NCI-H128 (cell line): ENCODE data around the gene PAX5.

ENCODE experiments used
- DNase-seq: peaks from one replicate; lab custom pipeline; 2025; ENCODE audit not compliant: unreplicated experiment; lab: John Stamatoyannopoulos, UW

Gene PAX5

DNA sequence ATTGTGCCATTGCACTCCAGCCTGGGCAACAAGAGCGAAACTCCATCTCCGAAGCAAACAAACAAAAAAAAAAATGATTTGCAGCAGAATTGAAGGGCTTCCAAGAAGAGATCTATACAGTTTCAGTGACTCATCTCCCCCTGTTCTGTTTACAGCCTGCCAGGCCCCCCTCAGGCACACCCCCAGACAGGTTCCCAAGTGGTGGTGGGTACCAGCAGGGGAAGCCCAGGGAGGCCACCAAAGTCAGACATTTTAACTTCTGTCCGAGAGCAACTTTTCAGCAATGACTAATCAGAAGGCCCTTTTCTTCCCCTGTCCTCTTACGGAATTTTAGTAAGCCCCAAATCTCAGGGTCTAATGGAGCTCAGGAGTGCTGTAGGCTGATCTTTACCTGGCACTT, 98.7 kb downstream of the PAX5 start:
- DNase-seq: no peak

DNA sequence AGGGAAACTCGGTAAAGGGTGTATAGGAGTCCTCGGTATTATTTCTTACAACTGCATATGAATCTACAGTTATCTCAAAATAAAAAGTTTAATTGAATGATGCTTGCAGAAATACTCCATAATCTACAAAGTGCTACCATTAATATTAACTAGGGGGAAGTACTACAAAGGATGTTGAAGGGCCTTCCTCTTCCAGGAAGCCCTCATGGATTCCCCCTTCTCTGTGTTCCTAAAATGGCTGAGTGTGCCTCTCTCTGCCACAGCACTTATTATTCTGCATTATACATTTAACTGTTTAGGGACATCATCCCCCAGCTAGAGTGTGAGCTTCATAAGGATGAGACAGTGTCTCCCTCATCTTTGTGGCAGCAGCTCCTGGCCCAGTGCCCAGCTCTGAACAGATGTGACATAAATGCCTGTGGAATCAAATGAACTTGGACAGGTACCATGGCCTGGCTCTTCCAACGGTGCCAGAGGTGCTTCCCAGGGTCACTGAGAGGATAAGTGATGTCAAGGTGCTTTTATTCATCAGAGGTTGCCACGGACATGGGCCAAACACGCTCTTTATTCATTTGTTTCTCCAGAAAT, 99.5 kb downstream of the PAX5 start:
- no peak for DNase-seq

DNA sequence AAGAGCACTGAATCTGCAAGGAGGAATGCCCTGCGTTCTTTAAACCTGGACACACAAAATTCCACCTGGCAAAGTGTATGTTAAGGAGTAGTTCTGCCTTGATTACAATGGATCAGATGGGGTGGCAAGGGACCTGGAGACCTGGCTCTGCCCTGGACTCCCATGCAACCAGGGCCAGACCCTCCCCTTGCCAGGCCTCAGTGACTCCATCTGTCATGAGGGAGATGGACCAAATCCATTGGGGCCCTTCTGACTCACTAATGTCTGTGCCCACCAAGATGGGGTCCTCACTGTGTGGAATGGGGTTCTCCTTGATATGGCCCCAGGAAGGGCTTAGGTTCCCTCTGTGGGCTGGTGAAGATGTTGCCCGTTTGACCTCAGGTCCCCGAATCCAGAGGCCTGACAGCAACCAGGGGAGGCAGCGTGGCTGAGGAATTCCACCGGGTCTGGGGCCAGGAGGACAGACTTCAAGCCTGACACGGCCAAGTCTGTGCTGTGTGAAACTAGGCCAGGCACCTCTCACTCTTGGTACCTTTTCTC, 100.3 kb downstream of the PAX5 start:
- no peak for DNase-seq

DNA sequence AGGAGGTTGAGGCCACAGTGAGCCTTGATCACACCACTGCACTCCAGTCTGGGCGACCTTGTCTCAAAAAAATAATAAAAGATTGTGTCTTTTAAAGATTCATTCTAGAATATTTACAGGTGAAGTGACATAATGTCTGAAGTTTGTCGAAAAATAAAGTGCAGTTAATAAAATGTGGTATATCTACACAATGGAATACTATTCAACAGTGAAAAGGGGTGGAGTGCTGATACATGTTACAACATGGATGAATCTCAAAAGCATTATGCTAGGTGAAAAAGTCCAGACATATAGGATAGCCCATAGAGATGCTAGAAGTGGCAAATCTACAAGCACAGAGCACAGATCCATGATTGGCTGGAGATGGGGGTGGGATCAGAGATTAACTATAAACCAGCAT, 101.9 kb downstream of the PAX5 start:
- DNase-seq: no peak

DNA sequence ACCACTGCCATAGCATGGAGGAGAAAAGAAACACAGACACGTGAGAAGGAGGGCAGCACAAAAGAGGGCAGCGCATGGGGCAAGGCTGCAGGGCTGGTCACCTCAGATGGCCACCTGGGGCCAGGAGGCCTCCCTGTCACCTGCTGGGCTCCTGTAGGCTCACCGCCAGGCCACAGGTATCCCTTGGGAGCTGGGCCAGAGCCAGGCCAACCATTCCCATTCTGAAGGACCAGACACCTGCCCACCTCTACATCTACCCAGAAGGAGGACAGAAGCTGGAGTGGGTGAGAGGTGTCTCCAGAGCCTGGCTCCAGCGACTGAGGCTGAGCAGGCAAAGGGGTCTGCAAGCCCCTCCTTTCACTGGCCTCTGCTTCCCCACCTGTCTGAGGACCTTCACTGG, 103.1 kb downstream of the PAX5 start:
- DNase-seq: no peak

DNA sequence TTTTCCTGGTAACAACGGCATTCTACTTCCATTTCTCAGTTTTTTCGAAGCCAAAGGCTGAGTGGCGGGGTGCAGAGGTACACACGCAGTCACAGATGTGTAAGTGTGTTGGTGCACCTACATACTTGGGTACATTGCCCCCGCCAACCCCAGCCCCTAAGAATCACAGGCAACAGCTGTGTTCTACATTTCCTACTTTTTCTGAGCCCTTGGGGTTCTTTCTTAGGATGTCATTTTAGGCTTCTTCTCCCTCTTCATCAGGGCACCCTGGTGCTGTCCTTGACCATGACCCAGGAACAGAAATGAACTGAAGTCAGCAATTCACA, 104.8 kb downstream of the PAX5 start:
- DNase-seq: no peak

DNA sequence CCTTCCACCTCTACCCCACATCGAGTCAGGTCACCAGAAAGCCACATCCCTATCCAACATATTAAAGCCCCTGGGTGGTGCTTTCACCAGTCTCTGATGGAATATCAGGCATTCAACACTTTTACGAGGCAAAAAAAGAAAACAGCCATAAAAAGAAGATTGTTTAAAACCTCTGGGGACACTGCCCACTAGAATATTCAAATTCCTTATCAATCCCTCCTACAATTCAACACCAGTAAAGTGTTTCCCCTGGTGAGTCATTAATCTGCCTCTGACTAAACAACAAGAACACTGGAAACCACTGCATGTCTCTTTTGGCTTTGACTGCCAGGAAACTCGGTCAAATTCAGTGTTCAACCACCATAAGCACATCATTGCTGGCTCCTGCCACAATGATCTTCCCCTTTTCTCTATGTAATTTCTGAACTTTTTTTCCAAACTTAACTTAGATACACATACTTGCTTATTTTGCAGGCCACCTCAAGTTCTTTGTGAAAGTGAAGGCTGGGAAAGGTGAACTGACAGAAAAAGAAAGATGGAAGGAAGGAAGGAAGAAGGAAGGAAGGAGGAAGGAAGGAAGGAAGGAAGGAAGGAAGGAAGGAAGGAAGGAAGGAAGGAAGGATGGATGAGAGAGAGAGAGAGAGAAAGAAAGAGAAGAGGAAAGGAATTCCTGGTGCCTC, 105.3 kb downstream of the PAX5 start:
- DNase-seq: no peak

DNA sequence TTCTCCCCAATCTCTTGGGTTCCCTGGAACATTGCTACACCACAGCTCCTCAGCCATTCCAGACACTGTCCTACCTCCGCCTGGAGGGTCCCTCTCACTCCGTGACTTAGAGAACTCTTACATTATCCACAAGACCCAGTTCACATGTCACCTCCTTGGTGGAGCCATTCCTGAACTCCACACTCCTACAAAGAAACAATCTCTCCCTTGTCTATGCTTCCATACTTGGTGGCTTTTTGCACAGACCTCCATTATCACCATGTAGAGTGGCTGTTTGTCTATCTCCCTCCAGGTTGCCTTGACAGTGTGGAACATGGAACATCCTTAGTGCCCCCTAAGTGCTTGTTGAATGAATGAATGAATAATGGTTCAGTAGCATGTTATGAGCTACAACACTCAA, 105.9 kb downstream of the PAX5 start:
- no peak for DNase-seq

DNA sequence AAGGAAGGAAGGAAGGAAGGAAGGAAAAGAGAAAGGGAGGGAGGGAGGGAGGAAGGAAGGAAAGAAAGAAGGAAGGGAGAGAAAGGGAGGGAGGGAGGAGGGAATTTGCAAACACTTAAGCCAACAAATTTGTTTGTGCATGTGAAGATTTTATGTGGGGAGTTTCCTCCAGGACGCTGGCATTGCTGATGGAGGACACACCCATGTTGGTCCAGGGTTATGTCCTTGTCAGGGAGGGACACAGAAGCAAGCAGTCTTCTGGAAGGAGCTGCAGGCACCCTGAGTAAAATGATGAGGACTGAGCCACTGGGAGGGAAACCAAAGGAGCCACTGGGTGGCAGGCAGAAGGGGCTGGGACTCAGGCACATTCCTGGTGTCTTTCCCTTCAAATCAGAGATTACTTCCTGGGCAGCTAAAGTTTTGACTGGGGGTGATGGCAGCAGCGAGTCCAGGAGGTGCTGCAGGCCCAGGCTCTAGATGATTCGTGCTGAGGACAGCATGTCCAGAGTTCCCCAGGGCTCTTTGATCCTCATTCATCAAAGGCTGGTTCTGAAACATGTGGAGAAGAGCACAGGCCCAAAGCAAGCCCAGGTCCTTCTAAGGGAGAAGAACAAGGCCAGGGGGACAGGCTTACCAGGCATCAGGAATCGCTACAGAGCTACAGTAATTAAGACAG, 109.2 kb downstream of the PAX5 start:
- no peak for DNase-seq

DNA sequence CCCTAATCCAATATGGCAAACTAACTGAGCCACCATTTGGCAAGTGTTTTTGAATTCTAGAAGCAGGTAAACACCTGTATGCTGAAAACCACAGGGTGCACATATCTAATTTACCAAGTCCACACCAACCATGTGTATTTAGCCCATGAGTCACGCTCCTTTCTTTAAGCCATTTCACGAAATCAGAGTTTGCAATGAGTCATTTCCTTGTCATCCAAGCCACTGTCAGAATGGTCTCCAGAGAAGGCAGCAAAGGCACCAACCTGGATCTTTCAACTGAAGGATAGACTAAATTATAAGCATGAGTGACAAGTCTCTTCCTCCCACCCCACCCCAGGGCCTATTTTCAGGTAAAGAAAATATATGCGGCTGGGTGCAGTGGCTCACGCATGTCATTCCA, 110.0 kb downstream of the PAX5 start:
- no peak for DNase-seq

DNA sequence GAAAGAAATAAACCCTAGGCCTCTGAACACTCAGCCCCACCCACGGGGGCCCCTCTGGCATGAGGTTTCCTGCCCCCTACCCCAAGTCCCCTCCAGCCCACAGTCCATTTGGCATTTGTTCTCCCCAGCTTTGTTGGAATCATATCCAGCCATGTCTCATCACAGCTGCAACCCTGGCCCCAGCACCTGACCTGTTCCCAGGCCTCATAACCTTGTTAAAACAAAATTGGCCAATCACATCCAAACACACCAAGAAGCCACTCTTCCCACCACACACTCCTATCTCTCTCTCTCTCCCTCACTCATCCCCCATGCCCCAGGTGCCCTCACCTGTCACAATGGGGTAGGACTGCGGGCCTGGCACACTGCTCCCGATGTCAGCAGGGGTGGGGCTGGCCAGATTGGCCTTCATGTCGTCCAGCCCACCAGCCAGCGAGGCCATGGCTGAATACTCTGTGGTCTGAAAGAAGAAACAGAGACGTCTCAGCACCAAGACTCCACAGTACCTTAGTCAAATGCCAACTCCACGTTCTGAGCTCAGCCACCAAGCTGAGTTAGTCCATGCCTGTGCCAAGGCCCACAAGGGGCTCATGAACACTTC, 110.9 kb downstream of the PAX5 start:
- no peak for DNase-seq

DNA sequence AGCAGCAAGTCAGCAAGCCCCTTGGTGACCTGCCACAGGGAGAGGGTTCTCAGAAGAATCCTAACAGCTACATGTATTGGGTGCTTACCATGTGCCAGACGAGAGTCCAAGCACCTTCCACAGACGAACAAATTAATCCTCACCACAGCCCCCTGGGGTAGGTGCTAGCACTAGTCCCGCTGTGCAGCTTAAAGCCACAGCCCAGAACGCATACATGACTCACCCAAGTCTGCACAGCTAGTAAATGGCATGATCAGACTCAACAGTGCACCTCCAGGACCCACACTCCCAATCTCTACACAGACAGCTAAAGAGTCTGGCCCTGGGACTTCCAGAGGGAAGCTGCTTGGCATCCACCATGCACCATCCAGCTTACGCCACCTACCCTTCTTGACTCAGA, 111.5 kb downstream of the PAX5 start:
- DNase-seq: no peak

DNA sequence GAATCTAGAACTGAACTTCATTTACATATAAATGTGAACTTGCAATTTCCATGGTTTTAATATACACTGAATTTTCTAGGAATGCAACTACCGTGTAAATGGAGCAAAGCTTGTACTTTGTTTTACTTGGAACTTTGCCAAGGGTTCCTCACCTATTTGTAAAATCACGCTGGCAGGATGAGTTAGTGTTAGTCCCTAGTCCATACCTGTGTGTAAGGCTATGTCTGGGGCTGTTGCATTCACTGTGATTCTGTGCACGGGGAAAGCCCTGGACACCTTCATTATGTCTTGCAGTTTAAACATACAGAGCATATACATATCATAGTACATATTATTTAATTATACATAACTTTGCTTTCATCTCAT, 119.9 kb downstream of the PAX5 start:
- DNase-seq: no peak

DNA sequence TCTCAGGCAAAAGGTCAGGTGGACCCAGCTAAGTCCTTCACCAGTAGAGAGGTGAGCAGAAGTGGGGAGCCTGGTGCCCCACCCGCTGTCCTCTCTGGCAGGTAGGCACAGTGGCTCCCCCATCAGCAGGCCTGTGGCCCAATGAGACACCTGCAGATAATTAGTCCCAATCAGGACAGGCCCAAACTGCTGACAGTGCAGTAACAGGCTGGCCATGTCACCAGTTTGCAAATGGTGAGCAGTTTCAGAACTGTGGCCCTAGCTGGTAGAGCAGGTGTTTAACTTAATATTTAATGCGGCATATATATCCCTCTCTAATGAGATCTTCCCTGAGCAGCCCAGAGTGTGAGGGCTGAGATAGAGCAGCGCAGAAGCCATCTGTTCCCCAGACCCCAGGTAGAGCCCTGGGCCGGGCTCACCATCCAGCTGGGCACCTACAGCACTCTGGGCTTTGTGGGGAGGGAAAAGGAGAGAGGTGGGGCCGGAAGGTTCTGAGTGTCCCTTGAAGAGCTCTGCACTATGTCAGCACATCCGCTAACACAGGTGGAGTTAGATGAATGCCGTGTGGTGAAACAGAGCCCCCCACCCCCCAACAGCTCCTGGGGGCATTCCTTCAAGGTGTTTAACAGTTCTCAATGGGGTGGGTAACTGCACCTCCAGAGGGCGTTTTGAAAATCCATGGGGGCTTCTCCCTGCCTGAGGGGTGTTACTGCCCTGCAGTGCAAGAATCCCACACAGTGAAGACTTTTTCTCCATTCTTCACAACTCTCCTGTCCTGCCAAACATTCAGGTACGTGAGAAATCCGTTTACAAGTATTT, 120.5 kb downstream of the PAX5 start:
- DNase-seq: no peak

DNA sequence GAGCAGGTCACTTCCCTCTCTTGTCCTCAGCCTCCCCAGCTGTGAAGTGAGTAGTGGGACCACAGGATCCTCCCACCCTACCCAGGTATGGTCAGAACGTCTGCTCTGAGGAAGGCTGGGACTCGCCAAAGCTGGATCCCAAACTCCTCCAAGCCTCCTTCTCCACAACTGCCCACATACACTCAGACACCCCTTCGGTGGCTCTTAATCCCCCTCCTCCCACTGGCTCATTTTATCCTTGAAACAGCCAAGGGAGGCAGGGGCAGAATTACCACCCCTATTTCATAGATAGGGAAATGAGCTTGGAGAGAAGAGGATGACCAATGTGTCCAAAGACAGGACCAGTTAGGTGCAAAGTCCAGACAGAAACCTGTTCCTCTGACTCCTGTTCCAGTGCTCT, 121.4 kb downstream of the PAX5 start:
- no peak for DNase-seq

DNA sequence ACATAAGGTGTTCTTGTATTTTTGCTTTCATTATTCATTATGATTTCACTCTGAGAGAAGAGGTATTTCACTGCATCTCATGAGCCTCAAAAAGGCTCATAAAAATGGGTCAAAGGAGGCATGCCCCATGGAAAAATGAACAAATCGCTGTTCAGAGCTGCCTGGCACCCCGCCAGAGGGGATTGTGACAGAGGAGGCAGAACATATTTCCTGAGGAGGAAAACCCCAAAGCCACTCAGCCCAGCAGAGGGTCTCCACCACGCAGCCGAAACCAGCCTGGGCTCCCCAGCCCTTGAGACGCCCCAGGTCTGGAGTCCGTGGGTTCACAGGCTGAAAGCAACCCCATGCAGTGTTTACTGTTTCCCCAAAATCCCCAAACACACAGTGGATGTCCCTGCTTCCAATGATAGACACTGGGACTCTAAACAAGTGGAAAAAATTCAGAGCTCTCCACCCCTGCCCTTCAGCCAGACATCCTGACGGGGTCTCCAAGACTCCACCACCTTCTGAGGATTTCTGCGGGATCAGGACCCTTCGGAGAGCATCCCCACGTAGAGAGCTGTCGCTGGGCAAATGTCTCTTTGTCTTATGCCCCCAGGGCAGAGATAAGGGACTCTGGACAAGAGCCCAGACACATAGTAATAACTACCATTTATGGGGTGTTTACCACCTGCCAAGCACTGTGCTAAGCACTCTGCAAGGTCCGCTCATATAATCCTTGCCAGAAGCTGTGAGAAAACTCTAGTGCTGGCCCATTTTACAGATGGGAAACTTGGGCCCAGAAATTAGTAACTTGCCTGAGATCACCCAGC, 122.3 kb downstream of the PAX5 start:
- DNase-seq: no peak

DNA sequence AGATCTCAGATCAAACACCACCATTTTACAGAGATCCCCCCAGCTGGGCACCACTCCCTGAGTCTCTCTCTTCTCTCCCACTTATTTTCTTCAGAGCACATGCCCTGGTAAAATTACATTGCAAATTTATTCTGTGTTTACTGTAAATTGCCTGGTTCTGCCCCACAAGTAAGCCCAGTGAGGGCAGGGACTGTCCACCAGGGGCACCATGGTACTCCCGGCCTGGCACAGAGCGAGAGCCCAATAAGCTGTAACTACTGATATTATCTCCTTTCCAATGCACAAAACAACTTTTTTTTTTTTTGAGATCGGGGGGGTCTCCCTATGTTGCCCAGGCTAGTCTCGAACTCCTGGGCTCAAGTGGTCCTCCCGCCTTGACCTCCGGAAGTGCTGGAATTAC, 123.0 kb downstream of the PAX5 start:
- DNase-seq: no peak

DNA sequence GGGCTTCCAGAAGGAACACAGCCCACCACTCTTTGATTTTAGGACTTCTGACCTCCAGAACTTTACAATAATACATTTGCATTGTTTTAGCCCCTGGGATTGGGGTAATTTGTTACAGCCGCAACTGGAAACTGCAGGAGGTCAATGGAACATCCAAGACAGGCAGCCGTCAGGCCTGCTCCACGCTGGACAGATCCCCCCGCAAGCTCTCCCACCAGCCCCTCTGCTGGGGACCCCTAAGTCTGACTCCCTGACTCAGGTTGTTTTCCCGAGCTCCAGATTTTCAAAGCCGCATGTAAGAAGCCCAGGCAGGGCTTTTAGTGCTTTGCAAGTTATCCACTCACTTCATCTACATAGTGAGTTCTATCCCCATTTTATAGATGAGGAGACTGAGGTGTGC, 127.6 kb downstream of the PAX5 start:
- no peak for DNase-seq

DNA sequence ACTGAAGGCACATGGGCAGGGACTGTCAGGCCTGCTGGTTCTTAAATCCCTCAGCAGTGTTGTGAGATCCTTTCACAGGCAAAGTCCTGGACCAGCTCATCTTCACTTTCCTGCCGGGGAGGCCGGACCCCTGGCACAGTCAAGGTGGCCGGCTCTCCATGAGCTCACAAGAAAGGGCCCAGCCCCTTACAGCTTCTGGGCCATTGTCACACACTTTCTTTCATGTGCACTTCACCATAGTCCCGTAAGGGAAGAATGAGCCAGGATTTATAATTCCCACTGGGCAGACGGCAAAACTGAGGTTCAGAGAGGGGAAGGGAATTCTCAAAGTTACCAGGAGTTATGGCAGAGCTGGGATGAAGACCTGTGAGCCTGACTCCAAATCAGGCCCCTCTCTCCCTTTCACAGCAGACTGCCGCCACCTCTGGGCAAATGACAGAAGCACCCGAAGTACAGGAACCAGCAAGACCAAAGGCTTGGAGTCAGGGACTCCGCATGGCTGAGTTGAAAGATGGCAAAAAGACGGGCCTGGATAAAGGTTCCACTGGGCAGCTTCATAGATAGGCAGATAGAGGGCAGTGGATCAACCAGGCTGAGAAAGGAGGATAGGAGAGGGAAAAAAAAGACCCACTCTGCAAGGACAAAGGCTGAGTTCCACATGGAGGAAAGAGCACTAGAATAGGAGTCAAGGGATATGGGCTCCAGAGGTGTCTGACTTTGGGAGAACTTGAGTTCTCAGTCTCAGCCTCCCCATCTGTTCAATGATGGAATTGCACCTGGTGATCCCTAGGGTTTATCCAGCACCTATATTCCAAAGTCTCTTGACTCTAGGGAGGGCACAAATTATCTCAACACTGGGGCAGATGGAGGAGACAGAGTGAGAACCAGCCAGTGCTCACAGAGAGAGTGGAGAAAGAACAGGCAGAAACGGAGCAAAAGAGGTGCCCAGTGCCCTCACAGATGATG, 128.7 kb downstream of the PAX5 start:
- DNase-seq: no peak
